MM.1S (cell line): ENCODE results near the gene STS.

ENCODE experiments used
- EZH2 ChIP-seq: fragments of 300-600 bp; sonication (generic); optimal IDR thresholded peaks from 2 replicates; pipeline ENCODE3; 2017; ENCODE audit warnings: low read depth, mild to moderate bottlenecking, antibody characterized with exemption, low read length, mixed read lengths
- TF ChIP-seq, protein P1 (sequence below): fragments of 300-600 bp; sonication (generic); IDR thresholded peaks from 2 replicates; pipeline ENCODE4 v1.5.1; 2016; ENCODE audit warnings: antibody characterized with exemption, low read length, mixed read lengths

DNA sequence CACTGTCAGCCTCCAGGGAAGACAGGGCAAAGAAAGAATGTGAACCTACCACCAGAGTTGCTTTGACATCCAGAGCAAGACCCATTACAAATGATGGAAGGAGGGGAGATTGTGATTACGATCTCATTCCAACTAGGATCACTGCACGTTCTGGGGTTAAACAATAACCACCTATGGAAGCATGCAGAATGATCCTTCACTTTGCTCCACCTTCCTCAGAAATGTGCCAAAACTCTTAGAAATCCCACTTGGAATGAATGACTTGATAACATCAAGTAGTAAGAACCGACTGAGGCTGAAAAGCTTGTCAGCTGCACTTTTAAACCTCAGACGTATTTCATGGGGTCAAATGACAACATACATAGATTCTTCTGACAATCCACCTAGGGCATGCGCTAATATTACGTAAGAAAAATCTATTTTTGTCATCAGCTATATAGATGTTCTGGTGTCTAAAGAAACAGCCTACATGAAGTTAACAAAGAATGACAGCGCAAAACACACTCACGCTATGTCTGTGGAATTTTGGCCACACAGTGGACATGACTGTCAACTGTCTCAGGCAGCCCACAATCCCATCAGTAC lies 3.5 kb upstream of the STS start:
- TF ChIP-seq, protein P1, sequence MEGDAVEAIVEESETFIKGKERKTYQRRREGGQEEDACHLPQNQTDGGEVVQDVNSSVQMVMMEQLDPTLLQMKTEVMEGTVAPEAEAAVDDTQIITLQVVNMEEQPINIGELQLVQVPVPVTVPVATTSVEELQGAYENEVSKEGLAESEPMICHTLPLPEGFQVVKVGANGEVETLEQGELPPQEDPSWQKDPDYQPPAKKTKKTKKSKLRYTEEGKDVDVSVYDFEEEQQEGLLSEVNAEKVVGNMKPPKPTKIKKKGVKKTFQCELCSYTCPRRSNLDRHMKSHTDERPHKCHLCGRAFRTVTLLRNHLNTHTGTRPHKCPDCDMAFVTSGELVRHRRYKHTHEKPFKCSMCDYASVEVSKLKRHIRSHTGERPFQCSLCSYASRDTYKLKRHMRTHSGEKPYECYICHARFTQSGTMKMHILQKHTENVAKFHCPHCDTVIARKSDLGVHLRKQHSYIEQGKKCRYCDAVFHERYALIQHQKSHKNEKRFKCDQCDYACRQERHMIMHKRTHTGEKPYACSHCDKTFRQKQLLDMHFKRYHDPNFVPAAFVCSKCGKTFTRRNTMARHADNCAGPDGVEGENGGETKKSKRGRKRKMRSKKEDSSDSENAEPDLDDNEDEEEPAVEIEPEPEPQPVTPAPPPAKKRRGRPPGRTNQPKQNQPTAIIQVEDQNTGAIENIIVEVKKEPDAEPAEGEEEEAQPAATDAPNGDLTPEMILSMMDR: no peak
- TF ChIP-seq EZH2: no peak
